ENCODE results near the gene GIN1.
A peak's percentile ranks its signal among the peaks of the same experiment; 100 is the strongest.
"Not testable (repeated sequence)": the region's sequence is repeated elsewhere in the genome, so short reads cannot be mapped to it uniquely, and the experiment has no call there.

The GIN1 gene

GRCh38 chr5:103109277-103109676, 10.7 kb downstream of the GIN1 start:
- DNase-seq, result no peak

DNA sequence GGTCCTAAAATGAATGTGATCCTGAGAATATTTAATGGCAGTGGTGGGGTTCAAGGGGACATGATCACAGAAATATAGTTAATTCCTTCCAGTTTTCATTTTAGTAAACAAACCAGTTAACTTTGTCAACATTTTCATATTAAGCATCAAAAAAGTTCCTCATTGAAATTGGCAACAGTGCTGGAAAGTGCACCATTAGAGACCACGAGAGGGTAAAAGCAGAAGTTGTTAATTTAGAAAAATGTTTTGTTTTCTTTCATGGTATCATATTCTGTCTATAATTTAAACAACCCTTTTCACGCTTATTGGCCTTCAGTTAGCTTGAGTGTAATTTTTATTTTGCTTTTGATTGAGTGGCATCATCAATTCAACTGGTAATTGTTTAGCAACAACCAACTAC, 11.9 kb downstream of the GIN1 start:
- DNase-seq, result no peak

DNA sequence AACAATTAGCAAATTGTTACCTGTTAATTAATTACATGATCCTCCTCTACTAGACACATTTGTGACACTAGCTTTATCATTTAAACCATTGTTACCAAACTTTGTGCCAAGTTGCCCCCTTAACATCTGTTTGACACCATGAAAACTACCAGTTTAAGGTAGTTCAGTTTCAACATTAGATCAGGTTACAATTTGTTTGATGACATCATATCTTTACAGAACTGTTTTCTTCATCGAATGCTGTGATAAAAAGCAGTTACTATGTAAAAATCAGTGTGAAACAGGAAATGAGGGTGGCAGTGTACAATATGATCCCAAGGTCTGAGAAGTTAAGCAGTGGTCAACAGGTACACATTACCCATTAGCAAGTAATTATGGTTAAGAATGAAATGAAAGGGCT, 17.7 kb downstream of the GIN1 start:
- no peak for DNase-seq

DNA sequence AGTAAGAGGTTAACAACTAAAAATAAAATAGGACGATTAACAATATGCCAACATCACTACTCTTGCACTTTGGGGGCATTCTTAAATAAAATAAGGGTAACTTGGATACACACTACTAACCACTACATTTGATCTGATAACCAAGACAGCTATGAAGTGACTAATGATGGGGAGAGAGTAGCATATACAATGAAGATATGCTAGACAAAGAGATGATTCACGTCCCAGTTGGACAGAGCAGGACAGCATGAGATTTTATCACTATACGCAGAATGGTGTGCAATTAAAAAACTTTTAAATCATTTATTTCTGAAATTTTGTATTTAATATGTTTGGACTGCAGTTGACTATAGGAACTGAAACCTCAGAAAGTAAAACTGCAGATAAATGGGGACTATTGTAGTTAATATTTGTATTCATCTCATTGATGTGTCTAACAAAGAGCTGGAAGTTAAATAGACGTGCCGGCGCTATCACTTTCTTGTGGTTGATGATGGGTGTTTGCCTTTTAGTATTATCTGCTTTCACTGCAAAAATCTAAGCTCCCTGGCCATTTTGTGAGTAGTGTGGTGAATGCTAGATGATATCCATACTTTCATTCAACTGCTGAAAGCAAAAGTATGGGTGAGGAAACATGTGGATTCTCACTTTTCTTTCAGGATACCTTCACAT, 18.7 kb downstream of the GIN1 start:
- no peak for DNase-seq

DNA sequence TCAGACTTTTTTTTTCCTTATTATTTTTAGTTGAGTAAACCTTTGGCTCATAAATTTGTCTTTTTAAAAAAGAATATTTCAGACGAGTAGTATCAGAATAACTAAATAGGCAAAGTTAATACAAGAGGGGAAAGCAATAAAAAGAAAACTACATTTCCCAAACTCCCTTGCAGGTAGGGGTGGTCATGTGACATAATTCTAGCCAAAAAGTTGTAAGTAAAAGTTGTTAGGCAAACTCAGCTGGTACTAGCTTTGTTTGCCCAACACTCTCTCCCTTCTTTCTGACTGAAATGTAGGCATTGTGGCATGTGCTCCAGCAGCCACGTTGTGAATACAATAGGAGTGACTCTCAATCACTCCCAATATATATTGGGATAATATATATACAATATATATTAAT, 20.9 kb downstream of the GIN1 start:
- DNase-seq, result no peak

DNA sequence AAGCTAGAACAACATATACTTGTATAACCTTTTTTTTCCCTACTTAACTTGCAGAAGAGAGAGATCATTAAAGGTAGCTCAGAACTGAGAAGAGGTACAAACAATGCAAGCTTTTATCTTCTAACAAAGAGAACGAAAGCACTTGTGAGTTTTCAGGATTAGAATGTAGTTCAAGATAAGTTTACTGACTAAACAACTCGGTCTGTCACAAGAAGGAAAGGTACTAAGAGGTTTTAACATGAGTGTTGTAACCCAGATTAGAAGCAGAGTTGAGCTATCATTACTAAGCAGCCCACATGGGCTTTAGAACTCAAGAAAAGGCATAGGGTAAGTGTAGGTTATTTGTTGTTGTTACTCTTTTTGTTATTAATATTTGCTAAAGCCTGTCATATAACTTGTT, 25.2 kb downstream of the GIN1 start:
- no peak for DNase-seq

- DNase-seq, result no peak
Measured at GRCh38 chr5:103093727-103094126, 26.2 kb downstream of the GIN1 start.

DNA sequence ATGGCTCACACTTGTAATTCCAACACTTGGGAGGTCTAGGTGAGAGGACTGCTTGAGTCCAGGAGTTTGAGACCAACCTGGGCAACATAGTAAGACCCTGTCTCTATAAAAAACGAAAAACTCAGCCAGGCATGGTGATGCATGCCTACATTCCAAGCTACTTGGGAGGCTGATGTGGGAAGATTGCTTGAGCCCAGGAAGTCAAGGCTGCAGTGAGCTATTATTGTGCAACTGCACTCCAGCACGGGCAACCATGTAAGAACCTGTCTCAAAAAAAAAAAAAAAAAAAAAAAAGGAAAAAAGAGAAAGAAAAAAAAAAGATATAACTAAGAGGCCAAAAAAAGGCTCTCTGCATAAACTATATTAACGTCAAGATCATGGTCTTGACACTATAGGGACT, 27.3 kb downstream of the GIN1 start:
- DNase-seq, result no peak

- no peak for DNase-seq
Measured at GRCh38 chr5:103090791-103091190, 29.1 kb downstream of the GIN1 start.

GRCh38 chr5:103089272-103089671, 30.7 kb downstream of the GIN1 start:
- DNase-seq, result no peak

DNA sequence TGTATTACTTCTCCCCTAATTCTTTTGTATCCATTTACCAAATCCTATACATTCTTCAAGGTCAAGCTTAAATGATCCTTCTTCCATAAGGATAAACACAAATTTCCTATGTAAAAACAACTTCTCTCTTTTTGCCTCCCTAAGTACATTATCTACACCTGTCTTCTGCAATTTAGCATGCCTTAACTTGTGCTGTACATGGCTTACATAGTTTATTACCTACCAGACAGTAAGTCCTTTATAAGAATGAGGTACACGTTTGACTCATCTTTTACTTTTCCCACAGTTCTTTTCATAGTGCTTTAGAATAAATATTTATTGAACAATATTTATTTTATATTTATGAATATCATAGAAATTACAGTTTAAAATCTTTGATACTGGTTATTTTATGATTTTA, 33.4 kb downstream of the GIN1 start:
- DNase-seq, result no peak

- DNase-seq, result no peak
Measured at GRCh38 chr5:103079796-103080195, 40.1 kb downstream of the GIN1 start.

- DNase-seq, result no peak
Measured at GRCh38 chr5:103075442-103075841, 44.5 kb downstream of the GIN1 start.

- DNase-seq, result not testable (repeated sequence)
Measured at GRCh38 chr5:103073500-103073899, 46.4 kb downstream of the GIN1 start.

GRCh38 chr5:103066326-103066725, 53.6 kb downstream of the GIN1 start:
- no peak for DNase-seq

DNA sequence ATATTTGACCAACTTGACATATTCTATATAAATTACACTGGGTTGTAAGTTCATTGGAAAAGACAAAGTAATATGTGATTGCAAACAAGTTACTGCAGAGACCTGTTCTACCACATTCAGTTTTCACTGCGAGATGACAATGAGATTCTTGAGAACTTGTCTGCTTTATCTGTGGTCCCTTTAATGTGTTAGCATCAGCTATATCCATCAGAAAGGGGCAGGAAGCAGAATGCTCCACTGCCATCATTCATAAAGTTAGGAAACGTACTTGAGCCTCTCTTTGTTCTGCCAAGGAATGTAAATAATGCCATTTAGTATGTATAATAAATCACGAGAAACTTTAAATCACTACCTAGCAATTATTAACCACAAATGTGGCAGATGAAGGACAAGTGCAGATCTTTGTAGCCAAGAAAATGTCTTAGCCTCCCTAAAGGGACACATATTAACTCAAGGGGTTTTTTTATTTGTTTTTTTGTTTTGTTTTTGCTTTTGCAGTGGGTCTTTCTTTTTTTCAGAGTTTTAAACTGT, 59.4 kb downstream of the GIN1 start:
- no peak for DNase-seq

GRCh38 chr5:103059525-103059924, 60.4 kb downstream of the GIN1 start:
- DNase-seq, result no peak

GRCh38 chr5:103057208-103058130, 62.5 kb downstream of the GIN1 start:
- DNase-seq, result no peak

DNA sequence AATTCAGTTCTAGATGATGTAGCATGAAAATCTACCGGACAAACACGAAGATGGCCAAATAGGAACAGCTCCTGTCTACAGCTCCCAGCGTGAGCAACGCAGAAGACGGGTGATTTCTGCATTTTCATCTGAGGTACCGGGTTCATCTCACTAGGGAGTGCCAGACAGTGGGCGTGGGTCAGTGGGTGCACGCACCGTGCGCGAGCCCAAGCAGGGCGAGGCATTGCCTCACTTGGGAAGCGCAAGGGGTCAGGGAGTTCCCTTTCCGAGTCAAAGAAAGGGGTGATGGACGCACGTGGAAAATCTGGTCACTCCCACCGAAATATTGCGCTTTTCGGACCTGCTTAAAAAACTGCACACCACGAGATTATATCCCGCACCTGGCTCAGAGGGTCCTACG, 73.2 kb downstream of the GIN1 start:
- DNase-seq, result not testable (repeated sequence)

DNA sequence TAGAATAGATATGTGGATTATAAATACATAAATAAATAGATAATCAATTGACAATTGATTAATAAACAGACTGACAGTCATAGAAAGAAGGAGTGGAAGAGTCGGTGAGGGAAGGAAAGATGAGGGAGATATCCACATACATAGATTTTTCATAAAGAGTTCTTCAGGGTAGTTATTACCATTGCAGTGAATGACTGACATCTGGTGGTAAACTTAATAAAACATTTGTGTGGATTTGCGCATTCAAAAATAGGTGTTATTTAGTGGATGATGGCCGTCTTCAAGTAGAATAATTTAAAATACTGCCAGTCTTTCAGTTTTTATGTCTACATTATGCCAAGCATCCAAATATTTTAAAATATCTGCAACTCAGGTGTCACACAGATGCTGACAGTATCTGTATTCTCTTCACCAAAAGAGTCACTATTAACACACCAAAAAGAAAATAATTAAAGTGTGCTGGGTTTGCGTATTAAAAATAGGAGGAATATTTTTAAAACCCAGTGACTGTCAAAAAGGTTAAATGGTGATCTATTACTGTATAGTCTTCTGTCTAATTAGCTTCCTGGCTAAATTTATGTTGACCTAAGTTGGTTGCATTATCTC, 78.8 kb downstream of the GIN1 start:
- peak; percentile 50 for DNase-seq

DNA sequence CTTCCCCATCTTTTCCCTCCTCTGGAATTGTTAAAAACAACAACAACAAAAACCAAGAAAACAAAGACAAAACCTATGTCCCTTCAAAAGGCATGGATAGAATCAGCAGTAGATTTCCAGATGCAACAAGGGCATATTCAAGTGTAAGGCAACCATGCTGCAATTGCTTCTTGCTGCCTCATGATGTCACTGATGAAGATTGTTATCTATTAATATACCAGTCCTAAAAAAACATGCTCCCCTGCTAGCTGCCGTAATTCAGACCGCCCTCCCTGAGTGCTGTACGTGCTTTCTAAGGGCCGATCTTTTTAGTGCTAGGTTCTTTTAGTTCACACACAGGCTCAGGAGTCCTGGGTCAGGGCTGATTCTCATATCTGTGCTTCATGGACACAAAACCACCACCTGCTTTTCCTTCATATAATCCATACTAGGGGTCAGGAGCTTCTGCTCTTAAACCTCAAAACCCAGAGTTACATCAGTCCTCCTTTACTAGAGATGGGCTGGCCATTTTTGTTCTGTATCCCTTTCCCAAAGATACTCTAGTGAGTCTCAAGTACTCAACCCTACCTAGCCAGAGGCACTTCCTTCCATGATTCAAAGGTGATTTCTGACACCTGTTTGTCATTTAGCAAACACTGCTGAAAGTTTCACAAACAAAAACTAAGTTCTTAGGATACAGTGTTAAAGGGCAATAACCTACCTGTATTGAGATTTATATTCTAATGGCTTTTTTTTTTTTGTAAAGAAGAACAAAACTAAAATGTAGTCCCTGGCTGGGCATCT, 82.1 kb downstream of the GIN1 start:
- no peak for DNase-seq

DNA sequence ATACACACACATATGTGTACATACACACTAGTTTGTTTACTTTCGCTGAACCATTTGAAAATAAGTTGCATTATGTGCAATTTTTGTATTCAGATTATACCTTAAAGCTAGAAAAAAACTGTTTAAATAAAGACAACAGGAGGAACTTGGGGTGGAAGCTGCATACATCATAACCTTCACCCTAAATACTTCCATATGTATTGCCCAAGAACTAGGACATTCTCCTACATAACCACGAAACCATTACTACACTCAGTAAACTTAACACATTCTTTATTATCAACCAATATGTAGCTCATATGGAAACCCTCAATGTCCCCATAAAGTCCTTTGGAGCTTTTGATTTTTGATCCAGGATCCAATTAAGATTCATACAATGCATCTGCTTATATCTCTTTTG, 83.3 kb downstream of the GIN1 start:
- DNase-seq, result no peak

Data from NCI-H345 (cell line).